T-helper 1 cell treated with Interleukin-12 subunit alpha and Interleukin-12 subunit beta and Interleukin-4 antibody, amounts not matched to agents 30 ng/mL and 1 ng/mL, for 36 hours (primary cell): ENCODE data around the gene F10. TPM values are rescaled to one million over a fixed set of nuclear protein-coding genes. Genes with fewer than 3 reads are reported as not detected.

Experiments
- intact Hi-C: fragments of 100-400 bp; cut with micrococcal nuclease; formaldehyde crosslinking; loops from one replicate; pipeline ENCODE4 v1.15.1; 2024
- total RNA-seq: library from RNA; stranded (reverse); gene quantifications from 2 replicates; pipeline ENCODE4 v1.2.3, GENCODE V29; 2022

The F10 gene
- total RNA-seq, 1 donor from 2014 or later = not detected

GRCh38 chr13:113115363-113116205 is 7.0 kb upstream of the F10 start:
- intact Hi-C loops = no loop called here

GRCh38 chr13:113116206-113116800 is 6.3 kb upstream of the F10 start:
- intact Hi-C loops = no loop called here

- intact Hi-C loops = no loop called here
Measured at GRCh38 chr13:113116871-113117271, 5.7 kb upstream of the F10 start.

GRCh38 chr13:113117335-113117872 is 5.2 kb upstream of the F10 start:
- intact Hi-C loops = no loop called here

GRCh38 chr13:113117911-113118260 is 4.7 kb upstream of the F10 start:
- intact Hi-C loops = no loop called here

- intact Hi-C loops = no loop called here
Measured at GRCh38 chr13:113118261-113119021, 4.2 kb upstream of the F10 start.

GRCh38 chr13:113119166-113119821 is 3.3 kb upstream of the F10 start:
- intact Hi-C loops = no loop called here

- intact Hi-C loops = no loop called here
Measured at GRCh38 chr13:113119822-113120189, 2.8 kb upstream of the F10 start.

- intact Hi-C loops = no loop called here
Measured at GRCh38 chr13:113120300-113121182, 2.1 kb upstream of the F10 start.

- intact Hi-C loops = no loop called here
Measured at GRCh38 chr13:113121183-113121927, 1.2 kb upstream of the F10 start.

- intact Hi-C loops = no loop called here
Measured at GRCh38 chr13:113121928-113122471, 599 bp upstream of the F10 start.

- intact Hi-C loops = no loop called here
Measured at GRCh38 chr13:113123226-113124201, 915 bp downstream of the F10 start.

- intact Hi-C loops = no loop called here
Measured at GRCh38 chr13:113124211-113124970, 1.8 kb downstream of the F10 start.

GRCh38 chr13:113125506-113126264 is 3.1 kb downstream of the F10 start:
- intact Hi-C loops = no loop called here

GRCh38 chr13:113126265-113127150 is 3.9 kb downstream of the F10 start:
- intact Hi-C loops = no loop called here

- intact Hi-C loops = no loop called here
Measured at GRCh38 chr13:113129480-113129879, 6.9 kb downstream of the F10 start.
